GM19438 (cell line): Measurements from ENCODE around the gene SYTL1.

Experiments used
- ATAC-seq: cut with Tn5 transposase; IDR thresholded peaks from one replicate; pipeline ENCODE4 v1.9.1; 2021; ENCODE audit warnings: low read depth; ENCODE audit not compliant: unreplicated experiment

Gene SYTL1

GRCh38 chr1:27341525-27342252 is at the start of gene SYTL1:
TSS of gene SYTL1 (plus strand) at chr1:27342022. CDS start at chr1:27345335, 3,313 bp downstream.
- no peak for ATAC-seq

GRCh38 chr1:27292106-27292505 is 49.7 kb upstream of the SYTL1 start:
- no peak for ATAC-seq

GRCh38 chr1:27293915-27294314 is 47.9 kb upstream of the SYTL1 start:
- ATAC-seq, result no peak

- no peak for ATAC-seq
These were observed 45.0 kb upstream of the SYTL1 start for GRCh38 chr1:27296773-27297291.

- no peak for ATAC-seq
These were observed 43.9 kb upstream of the SYTL1 start for GRCh38 chr1:27297903-27298302.

- no peak for ATAC-seq
These were observed 43.0 kb upstream of the SYTL1 start for GRCh38 chr1:27298632-27299384.

GRCh38 chr1:27299385-27300271 is 42.2 kb upstream of the SYTL1 start:
- no peak for ATAC-seq

GRCh38 chr1:27300341-27301051 is 41.3 kb upstream of the SYTL1 start:
- ATAC-seq, result no peak

- ATAC-seq, result no peak
These were observed 40.8 kb upstream of the SYTL1 start for GRCh38 chr1:27301052-27301422.

- no peak for ATAC-seq
These were observed 40.1 kb upstream of the SYTL1 start for GRCh38 chr1:27301582-27302199.

- no peak for ATAC-seq
These were observed 39.2 kb upstream of the SYTL1 start for GRCh38 chr1:27302612-27303011.

- no peak for ATAC-seq
These were observed 38.3 kb upstream of the SYTL1 start for GRCh38 chr1:27303509-27303908.

- no peak for ATAC-seq
These were observed 35.8 kb upstream of the SYTL1 start for GRCh38 chr1:27306071-27306470.

GRCh38 chr1:27306892-27307761 is 34.7 kb upstream of the SYTL1 start:
- ATAC-seq, result no peak

GRCh38 chr1:27307874-27308598 is 33.8 kb upstream of the SYTL1 start:
- no peak for ATAC-seq

- no peak for ATAC-seq
These were observed 27.7 kb upstream of the SYTL1 start for GRCh38 chr1:27314169-27314568.

GRCh38 chr1:27314737-27315136 is 27.1 kb upstream of the SYTL1 start:
- ATAC-seq, result no peak

GRCh38 chr1:27316860-27317259 is 25.0 kb upstream of the SYTL1 start:
- ATAC-seq, result no peak
